Measurements from ENCODE around the gene TMEM92. TPM values are rescaled to one million over a fixed set of nuclear protein-coding genes. Genes with fewer than 3 reads are reported as not detected.

The TMEM92 gene
- total RNA-seq, 1 experiment from 2014 or later: 6.6 TPM

DNA sequence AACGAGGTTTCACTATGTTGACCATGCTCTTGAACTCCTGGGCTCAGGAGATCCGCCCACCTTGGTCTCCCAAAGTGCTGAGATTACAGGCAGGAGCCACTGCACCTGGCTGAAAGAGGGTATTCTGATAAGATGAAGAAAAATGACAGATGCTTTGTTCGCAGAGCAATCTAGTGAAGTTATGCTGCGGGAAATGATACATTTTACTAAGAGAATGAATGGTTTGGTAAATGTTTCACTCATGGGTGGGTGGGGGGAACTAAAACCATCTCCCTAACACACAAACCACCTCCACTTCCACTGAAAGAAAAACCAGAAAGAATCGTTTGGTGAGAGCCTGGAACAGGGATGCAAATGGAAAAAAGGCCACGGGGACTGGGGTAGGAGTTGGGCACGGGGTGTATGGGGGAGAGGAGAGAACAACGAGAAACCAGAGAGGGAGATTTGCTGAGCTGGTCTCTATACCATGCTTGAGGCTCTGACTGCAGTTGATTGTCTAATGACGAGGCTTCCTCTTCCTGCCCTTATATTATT is 52.6 kb downstream of the TMEM92 start:
- no peaks in the 10 kb centered on the region for H3K79me2 ChIP-seq (ENCODE audit: insufficient read depth, low read length)
- no peaks in the 10 kb centered on the region for H3K27me3 ChIP-seq (ENCODE audit: insufficient read depth, low read length)
- TF ChIP-seq POLR2A (IDR thresholded peaks at IDR 0.05; ENCODE audit: borderline replicate concordance, extremely low read depth, insufficient read depth, insufficient read length): no peak
- TF ChIP-seq, protein P1, sequence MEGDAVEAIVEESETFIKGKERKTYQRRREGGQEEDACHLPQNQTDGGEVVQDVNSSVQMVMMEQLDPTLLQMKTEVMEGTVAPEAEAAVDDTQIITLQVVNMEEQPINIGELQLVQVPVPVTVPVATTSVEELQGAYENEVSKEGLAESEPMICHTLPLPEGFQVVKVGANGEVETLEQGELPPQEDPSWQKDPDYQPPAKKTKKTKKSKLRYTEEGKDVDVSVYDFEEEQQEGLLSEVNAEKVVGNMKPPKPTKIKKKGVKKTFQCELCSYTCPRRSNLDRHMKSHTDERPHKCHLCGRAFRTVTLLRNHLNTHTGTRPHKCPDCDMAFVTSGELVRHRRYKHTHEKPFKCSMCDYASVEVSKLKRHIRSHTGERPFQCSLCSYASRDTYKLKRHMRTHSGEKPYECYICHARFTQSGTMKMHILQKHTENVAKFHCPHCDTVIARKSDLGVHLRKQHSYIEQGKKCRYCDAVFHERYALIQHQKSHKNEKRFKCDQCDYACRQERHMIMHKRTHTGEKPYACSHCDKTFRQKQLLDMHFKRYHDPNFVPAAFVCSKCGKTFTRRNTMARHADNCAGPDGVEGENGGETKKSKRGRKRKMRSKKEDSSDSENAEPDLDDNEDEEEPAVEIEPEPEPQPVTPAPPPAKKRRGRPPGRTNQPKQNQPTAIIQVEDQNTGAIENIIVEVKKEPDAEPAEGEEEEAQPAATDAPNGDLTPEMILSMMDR (IDR thresholded peaks at IDR 0.05 in 2 of 3, conservative IDR thresholded peaks at IDR 0.05 in 1 of 3; ENCODE audit: borderline replicate concordance in 1 of 3, insufficient read depth in 1 of 3, low read depth in 2 of 3, low read length in 2 of 3): no peak
- TF ChIP-seq CEBPB (IDR thresholded peaks at IDR 0.05; ENCODE audit: low read depth): no peak
- no peak for TF ChIP-seq ZNF274 (IDR thresholded peaks at IDR 0.05; ENCODE audit: low read depth, low read length)
- no peak for TF ChIP-seq RAD21 (IDR thresholded peaks at IDR 0.05; ENCODE audit: low read depth)
- no peak for TF ChIP-seq ZFX (IDR thresholded peaks at IDR 0.05)
- TF ChIP-seq SRF (IDR thresholded peaks at IDR 0.05; ENCODE audit: low read depth): no peak
- TF ChIP-seq, protein P2, sequence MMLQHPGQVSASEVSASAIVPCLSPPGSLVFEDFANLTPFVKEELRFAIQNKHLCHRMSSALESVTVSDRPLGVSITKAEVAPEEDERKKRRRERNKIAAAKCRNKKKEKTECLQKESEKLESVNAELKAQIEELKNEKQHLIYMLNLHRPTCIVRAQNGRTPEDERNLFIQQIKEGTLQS (IDR thresholded peaks at IDR 0.05): no peak
- no peak for TF ChIP-seq FOSL1 (IDR thresholded peaks at IDR 0.05; ENCODE audit: low read depth)
- no peak for TF ChIP-seq EGR1 (IDR thresholded peaks at IDR 0.05; ENCODE audit: low read depth)
- TF ChIP-seq POLR2AphosphoS5 (IDR thresholded peaks at IDR 0.05; ENCODE audit: low read depth, low read length): no peak
- TF ChIP-seq, protein P3, sequence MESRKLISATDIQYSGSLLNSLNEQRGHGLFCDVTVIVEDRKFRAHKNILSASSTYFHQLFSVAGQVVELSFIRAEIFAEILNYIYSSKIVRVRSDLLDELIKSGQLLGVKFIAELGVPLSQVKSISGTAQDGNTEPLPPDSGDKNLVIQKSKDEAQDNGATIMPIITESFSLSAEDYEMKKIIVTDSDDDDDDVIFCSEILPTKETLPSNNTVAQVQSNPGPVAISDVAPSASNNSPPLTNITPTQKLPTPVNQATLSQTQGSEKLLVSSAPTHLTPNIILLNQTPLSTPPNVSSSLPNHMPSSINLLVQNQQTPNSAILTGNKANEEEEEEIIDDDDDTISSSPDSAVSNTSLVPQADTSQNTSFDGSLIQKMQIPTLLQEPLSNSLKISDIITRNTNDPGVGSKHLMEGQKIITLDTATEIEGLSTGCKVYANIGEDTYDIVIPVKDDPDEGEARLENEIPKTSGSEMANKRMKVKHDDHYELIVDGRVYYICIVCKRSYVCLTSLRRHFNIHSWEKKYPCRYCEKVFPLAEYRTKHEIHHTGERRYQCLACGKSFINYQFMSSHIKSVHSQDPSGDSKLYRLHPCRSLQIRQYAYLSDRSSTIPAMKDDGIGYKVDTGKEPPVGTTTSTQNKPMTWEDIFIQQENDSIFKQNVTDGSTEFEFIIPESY (IDR thresholded peaks at IDR 0.05; ENCODE audit: extremely low read depth, insufficient replicate concordance, low read length): no peak
- TF ChIP-seq JUND (IDR thresholded peaks at IDR 0.05): no peak
- TF ChIP-seq YY1 (IDR thresholded peaks at IDR 0.05; ENCODE audit: extremely low read depth, insufficient replicate concordance, low read depth, low read length): no peak
- TF ChIP-seq, protein P4, sequence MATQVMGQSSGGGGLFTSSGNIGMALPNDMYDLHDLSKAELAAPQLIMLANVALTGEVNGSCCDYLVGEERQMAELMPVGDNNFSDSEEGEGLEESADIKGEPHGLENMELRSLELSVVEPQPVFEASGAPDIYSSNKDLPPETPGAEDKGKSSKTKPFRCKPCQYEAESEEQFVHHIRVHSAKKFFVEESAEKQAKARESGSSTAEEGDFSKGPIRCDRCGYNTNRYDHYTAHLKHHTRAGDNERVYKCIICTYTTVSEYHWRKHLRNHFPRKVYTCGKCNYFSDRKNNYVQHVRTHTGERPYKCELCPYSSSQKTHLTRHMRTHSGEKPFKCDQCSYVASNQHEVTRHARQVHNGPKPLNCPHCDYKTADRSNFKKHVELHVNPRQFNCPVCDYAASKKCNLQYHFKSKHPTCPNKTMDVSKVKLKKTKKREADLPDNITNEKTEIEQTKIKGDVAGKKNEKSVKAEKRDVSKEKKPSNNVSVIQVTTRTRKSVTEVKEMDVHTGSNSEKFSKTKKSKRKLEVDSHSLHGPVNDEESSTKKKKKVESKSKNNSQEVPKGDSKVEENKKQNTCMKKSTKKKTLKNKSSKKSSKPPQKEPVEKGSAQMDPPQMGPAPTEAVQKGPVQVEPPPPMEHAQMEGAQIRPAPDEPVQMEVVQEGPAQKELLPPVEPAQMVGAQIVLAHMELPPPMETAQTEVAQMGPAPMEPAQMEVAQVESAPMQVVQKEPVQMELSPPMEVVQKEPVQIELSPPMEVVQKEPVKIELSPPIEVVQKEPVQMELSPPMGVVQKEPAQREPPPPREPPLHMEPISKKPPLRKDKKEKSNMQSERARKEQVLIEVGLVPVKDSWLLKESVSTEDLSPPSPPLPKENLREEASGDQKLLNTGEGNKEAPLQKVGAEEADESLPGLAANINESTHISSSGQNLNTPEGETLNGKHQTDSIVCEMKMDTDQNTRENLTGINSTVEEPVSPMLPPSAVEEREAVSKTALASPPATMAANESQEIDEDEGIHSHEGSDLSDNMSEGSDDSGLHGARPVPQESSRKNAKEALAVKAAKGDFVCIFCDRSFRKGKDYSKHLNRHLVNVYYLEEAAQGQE (IDR thresholded peaks at IDR 0.05; ENCODE audit: low read depth): no peak
- H3K9ac ChIP-seq (ENCODE audit: low read length): no peak overlapping the region
- CTCF ChIA-PET: no interaction called here
- no peaks in the 10 kb centered on the region for H3K36me3 ChIP-seq (ENCODE audit: control insufficient read depth in 1 of 2, insufficient read depth in 2 of 2, low read length in 2 of 2)
- no peaks in the 10 kb centered on the region for H3K9me3 ChIP-seq (ENCODE audit: control insufficient read depth in 1 of 2, insufficient read depth in 1 of 2, low read depth in 1 of 2, low read length in 2 of 2)
- H3K4me3 ChIP-seq (replicated peaks in 1 of 2; ENCODE audit: low read depth in 1 of 2, low read length in 2 of 2): no peak overlapping the region
- H3K27ac ChIP-seq (ENCODE audit: low read depth, low read length): no peak overlapping the region
- no peak overlapping the region for H3K4me2 ChIP-seq (ENCODE audit: low read length)
- H3K4me1 ChIP-seq (ENCODE audit: control insufficient read depth in 1 of 2, insufficient read depth in 2 of 2, low read length in 2 of 2): no peaks in the 10 kb centered on the region
- no peak for ATAC-seq
- POLR2A ChIA-PET: no interaction called here
- H4K20me1 ChIP-seq (ENCODE audit: insufficient read depth): no peaks in the 10 kb centered on the region
- DNase-seq (ENCODE audit: low read depth, low spot score): no peak
- intact Hi-C loops (cut with micrococcal nuclease): no loop called here
- H3K9me2 ChIP-seq (ENCODE audit: insufficient read depth): no peaks in the 10 kb centered on the region
- no peak overlapping the region for H2AFZ ChIP-seq (ENCODE audit: low read depth, low read length, poor library complexity, severe bottlenecking)
- RAD21 ChIA-PET (ENCODE audit: low non-redundant PET in 1 of 2, low total read pairs in 2 of 2, uncharacterized antibody in 2 of 2, unreplicated experiment in 2 of 2): no interaction called here
- no TSS peak for BruUV-seq (replicated peaks)
